Endothelial cell of umbilical vein (primary cell): ENCODE results near the gene TCERG1.

Experiments used
- CTCF ChIP-seq, 2 donors: IDR thresholded peaks; 1 replicate in 1 of 2; 2 replicates in 1 of 2; pipeline ENCODE4 v1.5.1; 2011; ENCODE audit warnings: low read length in 2 of 2, mild to moderate bottlenecking in 2 of 2, moderate library complexity in 2 of 2, control low read depth in 1 of 2, inconsistent platforms in 1 of 2, low read depth in 1 of 2; ENCODE audit not compliant: insufficient read depth in 1 of 2; ENCODE audit errors: extremely low read depth in 1 of 2
- POLR2A ChIP-seq: IDR thresholded peaks from 2 replicates; pipeline ENCODE4 v1.6.1; 2012; ENCODE audit warnings: low read depth, mild to moderate bottlenecking, control low read depth, low read length
- POLR2AphosphoS5 ChIP-seq: IDR thresholded peaks from 2 replicates; pipeline ENCODE4 v1.6.1; 2012; ENCODE audit warnings: low read depth, mild to moderate bottlenecking, control low read depth, low read length, moderate library complexity; ENCODE audit not compliant: insufficient read depth

GRCh38 chr5:146533260-146533857, 86.2 kb downstream of the TCERG1 start:
- TF ChIP-seq CTCF (IDR thresholded peaks at IDR 0.05; ENCODE audit: extremely low read depth in 1 of 2, insufficient read depth in 1 of 2, low read depth in 1 of 2, low read length in 2 of 2), result peak; percentile 74 to 77
- TF ChIP-seq POLR2AphosphoS5, result no peak
- no peak for TF ChIP-seq POLR2A
